HG02884 (cell line): ENCODE results near the gene MAGEE1.

Experiments
- ATAC-seq: cut with Tn5 transposase; IDR thresholded peaks from one replicate; pipeline ENCODE4 v1.9.1; 2021; ENCODE audit warnings: mild to moderate bottlenecking, moderate library complexity; ENCODE audit not compliant: unreplicated experiment

Gene MAGEE1

GRCh38 chrX:76427560-76428242 lies at the start of gene MAGEE1:
TSS of gene MAGEE1 (plus strand) at chrX:76427710. CDS start at chrX:76427931, 221 bp downstream.
- peak; percentile 91 for ATAC-seq

GRCh38 chrX:76398970-76399369 lies 28.5 kb upstream of the MAGEE1 start:
- no peak for ATAC-seq

- no peak for ATAC-seq
These were observed 19.7 kb upstream of the MAGEE1 start for GRCh38 chrX:76407795-76408194.

GRCh38 chrX:76420237-76420636 lies 7.3 kb upstream of the MAGEE1 start:
- ATAC-seq, result no peak

- peak; percentile 30 for ATAC-seq
These were observed 977 bp downstream of the MAGEE1 start for GRCh38 chrX:76428243-76429130.

- ATAC-seq, result no peak
These were observed 5.7 kb downstream of the MAGEE1 start for GRCh38 chrX:76433219-76433618.

GRCh38 chrX:76434103-76434741 lies 6.7 kb downstream of the MAGEE1 start:
- no peak for ATAC-seq

GRCh38 chrX:76439188-76439587 lies 11.7 kb downstream of the MAGEE1 start:
- ATAC-seq, result no peak

GRCh38 chrX:76453737-76454406 lies 26.4 kb downstream of the MAGEE1 start:
- no peak for ATAC-seq

GRCh38 chrX:76454456-76454927 lies 27.0 kb downstream of the MAGEE1 start:
- peak; percentile 65 for ATAC-seq

- no peak for ATAC-seq
These were observed 49.8 kb downstream of the MAGEE1 start for GRCh38 chrX:76477353-76477752.
